HepG2 (cell line): ENCODE measurements around the gene CEP63. TPM values are rescaled to one million over a fixed set of nuclear protein-coding genes. Genes with fewer than 3 reads are reported as not detected.

Experiments used
- ISX ChIP-seq: sonication (generic); formaldehyde crosslinking; conservative IDR thresholded peaks from 2 replicates; pipeline ENCODE4 v1.5.0; 2020; ENCODE audit warnings: missing genetic modification reagents
- KLF16 ChIP-seq, 2 experiments: sonication (generic) in 1 of 2; formaldehyde crosslinking in 1 of 2; IDR thresholded peaks; 2 replicates each; pipeline versions ENCODE4 v1.6.1 to v1.8.0; 2016 to 2023; ENCODE audit warnings: missing genetic modification reagents in 2 of 2, missing compliant biosample characterization in 1 of 2
- NFIC ChIP-seq: IDR thresholded peaks from 2 replicates; pipeline ENCODE4 v1.6.1; 2012; ENCODE audit warnings: mild to moderate bottlenecking, low read length, inconsistent platforms
- NR2F1 ChIP-seq, 2 experiments: fragments of 450-650 bp in 1 of 2; formaldehyde crosslinking in 1 of 2; IDR thresholded peaks; 2 replicates each; pipeline versions ENCODE4 v1.5.0 to v1.6.1; 2016 to 2020; ENCODE audit warnings: mild to moderate bottlenecking in 1 of 2, missing compliant biosample characterization in 1 of 2, missing genetic modification reagents in 1 of 2, moderate library complexity in 1 of 2
- XRCC5 ChIP-seq: fragments of 200-400 bp; formaldehyde crosslinking; optimal IDR thresholded peaks from 2 replicates; pipeline ENCODE3; 2017; ENCODE audit warnings: mild to moderate bottlenecking, low read length
- ZBTB20 ChIP-seq: sonication (generic); formaldehyde crosslinking; IDR thresholded peaks from 2 replicates; pipeline ENCODE4 v1.8.1; 2023; ENCODE audit warnings: missing genetic modification reagents, low read depth, mild to moderate bottlenecking, borderline replicate concordance
- ZNF407 ChIP-seq: sonication (generic); formaldehyde crosslinking; IDR thresholded peaks from one replicate; pipeline ENCODE4 v1.5.1; 2020; ENCODE audit warnings: mild to moderate bottlenecking, missing genetic modification reagents; ENCODE audit errors: not compliant biosample characterization
- ZNF446 ChIP-seq: sonication (generic); formaldehyde crosslinking; IDR thresholded peaks from 2 replicates; pipeline ENCODE4 v1.5.0; 2020; ENCODE audit warnings: mild to moderate bottlenecking, missing genetic modification reagents
- ZNF776 ChIP-seq: sonication (generic); formaldehyde crosslinking; IDR thresholded peaks from 2 replicates; pipeline ENCODE4 v1.4.0; 2020; ENCODE audit warnings: mild to moderate bottlenecking, missing genetic modification reagents
- polyA plus RNA-seq, 8 experiments: library from polyadenylated mRNA; depleted of rRNA in 3 of 8; stranded (reverse) in 7 of 8; unstranded in 1 of 8; fragments of >200 nt; fragmentation: Illumina TruSeq in 4 of 8; extraction: Trizol in 4 of 8; gene quantifications; 2 replicates each; pipeline versions ENCODE4 v1.2.1 to v1.2.3, GENCODE V29; 2011 to 2016; ENCODE audit warnings: low read depth in 4 of 8, missing spikeins in 1 of 8, mixed read lengths in 1 of 8; ENCODE audit not compliant: insufficient read depth in 1 of 8
- total RNA-seq, 5 experiments: library from RNA; depleted of rRNA; stranded (reverse); fragments of >200 nt; fragmentation: Illumina TruSeq; extraction: Trizol; gene quantifications; 2 replicates each; pipeline ENCODE4 v1.2.3, GENCODE V29; 2016; ENCODE audit warnings: low read depth in 1 of 5
- TF ChIP-seq, protein P1 (sequence below): sonication (generic); formaldehyde crosslinking; IDR thresholded peaks from 2 replicates; pipeline ENCODE4 v1.8.1; 2023; ENCODE audit warnings: mild to moderate bottlenecking, moderate library complexity, missing genetic modification reagents

Gene CEP63
- total and polyA plus RNA-seq, 2 of the 13 experiments (the other 11 are each of a cell fraction or from before 2014, with no cell fraction given): 7.2 to 18.4 TPM

DNA sequence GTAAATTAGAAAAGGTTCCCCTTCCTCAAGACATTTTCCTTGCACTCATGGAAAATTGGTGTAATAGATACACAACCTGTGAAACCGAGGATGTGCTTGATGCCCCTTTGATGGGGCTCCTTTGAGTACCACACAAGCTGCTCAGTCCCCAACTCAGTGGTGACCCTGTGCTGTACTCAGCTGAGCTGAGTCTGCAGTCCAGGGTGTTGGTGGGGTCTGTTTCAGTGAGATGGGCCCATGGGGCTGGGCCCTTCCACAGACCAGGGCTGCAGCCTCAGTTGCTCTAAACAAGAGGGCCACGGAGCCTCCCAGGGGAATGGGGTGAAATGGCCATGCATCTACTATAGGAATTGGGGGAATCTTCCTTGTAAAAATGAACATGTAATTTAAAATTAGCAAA is 125.7 kb downstream of the CEP63 start (continued):
- TF ChIP-seq ZNF407 (CRISPR knock-in tag) (no peak), KLF16 (CRISPR knock-in tag; IDR thresholded peaks at IDR 0.05) (no peak), ISX (CRISPR knock-in tag) (no peak), ZBTB20 (CRISPR knock-in tag) (no peak), XRCC5 (no peak), NR2F1 (CRISPR knock-in tag; IDR thresholded peaks at IDR 0.05) (no peak), NFIC (no peak), ZNF776 (CRISPR knock-in tag) (no peak), ZNF446 (no peak)
- TF ChIP-seq, protein P1, sequence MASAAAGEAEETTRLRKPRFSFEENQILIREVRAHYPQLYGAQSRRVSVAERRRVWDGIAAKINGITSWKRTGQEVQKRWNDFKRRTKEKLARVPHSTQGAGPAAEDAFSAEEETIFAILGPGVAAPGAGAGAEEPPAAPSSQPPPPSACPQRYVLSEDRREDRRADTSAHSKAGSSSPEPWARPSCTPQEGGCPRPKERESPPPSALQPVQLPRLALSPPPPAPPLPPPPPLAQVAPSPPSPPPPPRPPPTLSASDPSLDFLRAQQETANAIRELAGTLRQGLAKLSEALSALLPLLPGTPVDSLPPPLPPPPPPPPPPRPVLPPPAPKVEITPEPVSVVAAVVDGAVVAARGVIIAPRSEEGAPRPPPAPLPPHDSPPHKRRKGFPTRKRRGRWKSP (CRISPR knock-in tag): no peak
